Left hindlimb (tissue), 1 donor: Measurements from ENCODE around the gene KHNYN.
"Not testable (repeated sequence)": the region's sequence is repeated elsewhere in the genome, so short reads cannot be mapped to it uniquely, and the experiment has no call there.

Experiments used
- DNase-seq: peaks from one replicate; pipeline ENCODE4 v3.0.0-alpha.2; 2018

KHNYN gene

GRCh38 chr14:24429395-24430142 lies at the start of gene KHNYN, which contains the start of gene CBLN3:
Gene KHNYN, plus strand, starts transcription at chr14:24429954. Its CDS starts 777 bp downstream, at chr14:24430731.
Gene CBLN3, minus strand, starts transcription at chr14:24429668. Its CDS starts 614 bp downstream, at chr14:24429054.
- DNase-seq, result peak; percentile 93

DNA sequence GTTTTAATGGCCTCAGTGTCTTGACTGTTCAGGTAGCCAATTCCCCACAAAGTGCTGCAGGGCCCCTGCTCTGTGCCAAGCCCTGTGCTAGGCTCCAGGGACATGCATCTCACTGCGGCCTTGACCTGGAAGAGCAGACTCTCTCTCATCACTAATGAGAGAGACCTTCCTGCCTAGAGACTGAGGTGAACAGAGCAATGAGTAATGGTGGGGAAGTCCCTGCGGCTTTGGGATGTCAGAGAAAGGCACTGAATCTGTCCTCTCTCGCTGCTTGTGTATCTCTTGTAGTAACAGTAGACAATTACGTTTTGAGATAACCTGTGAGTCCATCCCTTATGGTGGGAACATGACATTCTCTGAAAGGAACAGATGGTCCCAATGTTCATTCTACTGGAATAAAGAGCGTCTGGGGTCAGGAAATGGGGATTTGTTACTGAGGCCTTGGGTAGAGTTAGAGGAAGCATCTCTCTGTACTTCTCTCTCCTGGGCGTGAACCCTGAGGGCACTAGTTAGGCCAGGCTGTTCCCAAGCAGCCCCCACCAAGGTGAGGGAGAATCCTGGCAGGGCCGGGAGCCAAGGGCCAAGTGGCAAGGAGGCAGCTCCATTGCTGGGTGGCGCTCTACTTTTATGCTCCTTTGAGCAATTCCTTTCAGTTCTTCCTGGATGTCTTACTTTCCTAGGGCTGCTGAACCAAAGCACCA lies 48.2 kb upstream of the KHNYN start:
- DNase-seq, result no peak

DNA sequence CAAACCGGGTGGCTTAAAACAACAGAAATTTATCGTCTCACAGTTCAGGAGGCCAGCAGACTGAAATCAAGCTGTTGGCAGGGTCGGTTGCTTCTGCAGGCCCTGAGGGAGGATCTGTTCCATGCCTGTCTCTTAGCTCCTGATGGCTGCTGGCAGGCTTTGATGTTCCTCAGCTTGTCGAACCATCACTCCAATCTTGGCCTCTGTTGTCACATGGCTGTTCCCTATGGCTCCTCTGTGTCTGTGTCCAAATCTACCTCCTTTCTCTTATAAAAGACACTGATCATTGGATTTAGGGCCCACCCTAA lies 47.7 kb upstream of the KHNYN start:
- DNase-seq, result no peak

DNA sequence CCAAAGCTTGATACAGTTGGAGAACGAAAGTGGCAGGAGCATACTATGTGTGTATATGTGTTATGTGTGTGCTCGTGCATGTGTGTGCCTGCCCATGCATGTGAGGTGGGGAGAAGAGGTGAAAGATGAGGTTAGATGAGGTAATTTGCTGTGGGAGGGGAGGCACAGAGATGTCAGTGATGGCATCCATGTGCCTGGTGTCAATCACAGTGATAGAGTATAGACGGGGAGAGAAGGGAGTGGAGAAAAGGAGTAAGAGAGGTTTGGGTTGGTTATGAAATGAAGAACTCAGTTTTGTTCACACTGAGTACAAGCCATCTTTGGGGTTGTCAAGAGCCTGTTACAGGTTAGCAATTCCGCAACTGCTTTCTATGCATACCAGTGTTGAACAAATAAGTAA lies 45.6 kb upstream of the KHNYN start:
- no peak for DNase-seq

GRCh38 chr14:24385524-24385923 lies 44.2 kb upstream of the KHNYN start:
- DNase-seq, result no peak

GRCh38 chr14:24387009-24387345 lies 42.8 kb upstream of the KHNYN start:
- no peak for DNase-seq

DNA sequence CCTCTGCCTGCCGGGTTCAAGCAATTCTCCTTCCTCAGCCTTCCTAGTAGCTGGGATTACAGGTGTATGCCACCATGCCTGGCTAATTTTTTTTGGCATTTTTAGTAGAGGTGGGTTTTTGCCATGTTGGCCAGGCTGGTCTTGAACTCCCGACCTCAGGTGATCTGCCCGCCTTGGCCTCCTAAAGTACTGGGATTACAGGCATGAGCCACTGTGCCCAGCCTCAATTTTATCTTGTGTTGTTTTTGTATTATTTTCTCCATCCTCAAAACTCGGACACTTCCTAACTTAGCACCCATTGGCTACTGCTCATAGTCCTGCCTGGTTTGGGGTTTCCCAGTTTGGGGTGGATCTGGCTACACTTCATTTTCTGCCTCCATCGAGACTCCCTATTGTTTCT lies 42.2 kb upstream of the KHNYN start:
- not testable (repeated sequence) for DNase-seq

DNA sequence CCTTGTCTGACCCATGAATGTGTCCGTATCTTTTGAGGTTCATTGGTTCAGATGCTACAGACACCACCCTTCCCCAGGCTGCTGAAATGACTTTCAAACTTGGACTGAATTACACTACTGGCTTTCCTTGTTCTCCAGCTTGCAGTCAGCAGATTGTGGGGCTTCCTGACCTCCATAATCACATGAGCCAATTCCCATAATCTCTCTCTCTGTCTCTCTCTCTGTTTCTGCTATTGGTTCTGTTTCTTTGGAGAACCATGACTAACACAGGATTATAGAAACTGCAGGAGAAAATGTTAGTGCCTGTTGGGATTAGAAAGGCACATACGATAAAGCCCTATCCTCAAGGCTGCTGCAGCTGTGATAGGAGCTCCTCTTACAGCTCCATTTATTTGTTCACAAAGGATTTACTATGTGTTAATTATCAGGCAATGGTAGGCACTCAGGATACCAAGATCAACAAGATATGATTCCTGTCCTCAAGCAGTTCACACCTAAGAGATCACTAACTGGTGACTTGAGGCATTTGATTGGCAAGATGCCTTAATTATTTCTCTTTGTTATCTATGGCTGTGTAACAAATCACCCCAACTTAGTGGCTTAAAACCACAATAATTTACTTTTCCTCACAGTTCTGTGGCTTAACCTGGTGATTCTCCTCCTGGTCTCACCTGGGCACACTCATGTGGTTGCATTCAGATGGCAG lies 41.1 kb upstream of the KHNYN start:
- no peak for DNase-seq

DNA sequence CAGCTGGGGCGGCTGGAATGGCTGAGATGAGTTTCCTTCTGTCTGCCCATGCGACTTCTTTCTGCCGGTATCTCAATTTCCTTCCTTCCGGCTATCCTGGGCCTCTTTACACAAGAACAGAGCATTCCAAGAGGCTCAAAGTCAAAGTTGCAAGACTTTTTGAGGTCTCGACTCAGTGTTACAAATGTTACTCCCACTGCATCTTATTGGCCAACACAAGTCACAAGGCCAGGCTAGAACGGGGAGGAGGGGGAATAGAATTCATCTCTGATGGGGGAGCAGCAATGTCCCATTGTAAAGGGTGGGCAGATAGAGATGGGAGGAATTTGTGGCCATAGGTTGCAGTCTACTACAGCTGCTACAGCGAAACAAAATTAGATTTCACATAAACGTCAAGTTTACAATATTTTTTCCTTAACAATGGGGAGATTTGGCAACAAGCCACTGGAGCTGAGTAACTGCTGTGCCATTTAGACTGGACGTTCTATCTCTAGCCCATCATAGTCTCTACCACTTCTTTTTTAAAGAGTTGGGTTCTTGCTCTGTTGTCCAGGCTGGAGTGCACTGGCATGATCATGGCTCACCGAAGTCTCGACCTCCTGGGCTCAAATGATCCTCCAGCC lies 40.4 kb upstream of the KHNYN start:
- no peak for DNase-seq

- DNase-seq, result no peak
Observed at GRCh38 chr14:24390701-24391468, 38.9 kb upstream of the KHNYN start.

DNA sequence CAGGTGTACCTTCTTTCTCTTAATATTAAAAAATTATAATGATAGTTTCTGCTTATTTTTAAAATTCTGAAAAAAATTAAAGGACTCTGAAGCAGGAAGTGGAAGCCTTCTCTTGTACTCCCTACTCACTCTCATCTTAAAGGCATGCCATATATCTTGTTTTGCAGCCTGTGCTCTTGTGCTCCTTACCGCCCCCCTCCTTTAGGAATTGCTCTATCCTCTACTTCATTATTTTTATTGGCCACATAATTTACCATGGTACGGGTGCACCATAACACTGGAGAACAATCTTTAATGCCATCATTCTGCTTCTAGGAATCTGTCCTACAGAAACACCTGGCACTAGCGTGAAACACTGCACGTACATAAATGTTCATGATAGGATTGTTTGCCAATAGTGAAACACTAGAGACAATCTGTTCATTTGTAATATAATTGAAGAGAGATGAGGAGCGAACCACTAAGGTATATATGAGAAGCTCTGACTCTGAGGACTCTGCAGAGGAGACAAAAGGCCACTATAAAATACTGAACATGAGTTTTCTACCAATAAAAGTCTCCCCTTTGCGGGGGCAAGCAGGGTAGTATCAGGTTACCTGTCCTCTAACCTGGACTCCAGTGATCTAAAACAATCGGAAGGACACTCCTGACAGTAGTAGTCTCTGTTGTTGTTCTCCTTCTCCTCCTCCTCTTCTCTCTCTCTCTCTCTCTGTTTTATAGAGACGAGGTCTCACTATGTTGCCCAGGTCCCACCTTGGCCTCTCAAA lies 37.2 kb upstream of the KHNYN start:
- DNase-seq, result peak; percentile 14

GRCh38 chr14:24394275-24394674 lies 35.5 kb upstream of the KHNYN start:
- no peak for DNase-seq

GRCh38 chr14:24395609-24396582 lies 33.9 kb upstream of the KHNYN start:
- DNase-seq, result no peak

DNA sequence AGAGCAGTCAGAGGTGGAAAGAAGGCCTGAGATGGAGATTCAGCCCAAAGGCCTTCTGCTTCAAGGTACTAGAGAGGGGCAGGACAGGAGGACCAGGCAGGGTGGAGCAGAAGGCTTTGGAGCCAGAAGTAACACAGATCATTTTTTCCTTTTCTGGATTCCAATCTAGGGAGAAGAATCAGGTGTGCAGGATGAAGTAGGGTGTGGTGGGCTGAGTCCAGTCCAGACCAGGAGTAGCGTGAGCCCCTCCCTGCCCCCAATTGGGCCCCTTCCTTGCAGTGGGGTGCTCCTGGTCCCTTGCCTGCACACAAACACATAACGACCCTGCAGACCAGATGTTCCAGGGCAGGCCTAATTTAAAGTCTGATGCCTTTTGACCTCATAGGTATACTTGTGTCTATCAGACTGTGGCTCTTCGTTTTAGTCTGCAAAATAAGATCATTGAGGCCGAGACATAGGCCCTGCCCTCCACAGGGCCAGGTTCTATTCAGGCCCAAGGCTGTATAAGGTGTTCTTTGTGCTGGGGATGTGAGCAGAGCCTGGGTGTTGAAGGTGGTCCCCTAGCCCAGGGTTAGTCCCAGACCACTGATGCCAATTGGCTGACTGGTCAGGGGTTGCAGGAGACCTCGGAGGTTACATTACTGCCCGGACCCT lies 32.0 kb upstream of the KHNYN start:
- DNase-seq, result no peak

- DNase-seq, result peak; percentile 83
Observed at GRCh38 chr14:24398293-24398652, 31.5 kb upstream of the KHNYN start.

DNA sequence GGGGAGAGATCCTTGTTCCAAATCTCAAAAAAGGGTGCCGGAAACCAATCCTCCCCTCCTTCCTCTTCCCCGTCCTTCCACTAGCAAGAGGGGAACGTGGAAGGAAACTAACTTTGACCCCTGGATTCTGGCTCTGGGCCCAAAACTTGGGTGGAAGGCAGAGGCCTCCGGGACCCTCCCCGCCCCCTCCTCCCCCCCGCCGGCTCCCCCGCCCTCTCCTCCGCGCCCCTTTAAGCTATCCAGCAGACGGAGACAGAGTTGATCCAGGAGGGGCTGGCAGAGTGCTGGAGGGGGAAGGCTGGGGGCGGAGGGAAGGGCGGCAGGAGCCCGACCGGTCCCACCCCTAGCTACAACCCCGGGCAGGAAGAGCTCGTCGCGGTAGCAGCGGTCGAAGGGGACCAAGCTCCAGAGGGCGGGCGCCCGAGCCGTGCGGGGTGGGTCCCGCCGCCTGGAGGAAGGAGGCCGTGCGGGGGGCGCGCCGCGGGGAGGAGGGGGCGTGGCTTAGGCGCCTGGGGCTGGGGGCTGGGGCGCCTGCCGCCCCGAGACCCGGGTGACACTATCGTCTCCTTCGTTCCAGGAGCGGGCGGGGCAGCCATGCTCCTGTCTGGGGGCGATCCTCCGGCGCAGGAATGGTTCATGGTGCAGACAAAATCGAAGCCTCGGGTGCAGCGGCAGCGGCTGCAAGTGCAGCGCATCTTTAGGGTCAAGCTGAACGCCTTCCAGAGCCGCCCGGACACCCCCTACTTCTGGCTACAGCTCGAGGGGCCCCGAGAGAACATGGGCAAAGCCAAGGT lies 30.9 kb upstream of the KHNYN start, which contains the start of gene NYNRIN:
Gene NYNRIN (plus strand): TSS at position 351 of the 794 bp plus-strand sequence. CDS start 244 bp downstream, at position 595.
- DNase-seq, result peak; percentile 91

- no peak for DNase-seq
Observed at GRCh38 chr14:24399447-24399822, 30.3 kb upstream of the KHNYN start.

DNA sequence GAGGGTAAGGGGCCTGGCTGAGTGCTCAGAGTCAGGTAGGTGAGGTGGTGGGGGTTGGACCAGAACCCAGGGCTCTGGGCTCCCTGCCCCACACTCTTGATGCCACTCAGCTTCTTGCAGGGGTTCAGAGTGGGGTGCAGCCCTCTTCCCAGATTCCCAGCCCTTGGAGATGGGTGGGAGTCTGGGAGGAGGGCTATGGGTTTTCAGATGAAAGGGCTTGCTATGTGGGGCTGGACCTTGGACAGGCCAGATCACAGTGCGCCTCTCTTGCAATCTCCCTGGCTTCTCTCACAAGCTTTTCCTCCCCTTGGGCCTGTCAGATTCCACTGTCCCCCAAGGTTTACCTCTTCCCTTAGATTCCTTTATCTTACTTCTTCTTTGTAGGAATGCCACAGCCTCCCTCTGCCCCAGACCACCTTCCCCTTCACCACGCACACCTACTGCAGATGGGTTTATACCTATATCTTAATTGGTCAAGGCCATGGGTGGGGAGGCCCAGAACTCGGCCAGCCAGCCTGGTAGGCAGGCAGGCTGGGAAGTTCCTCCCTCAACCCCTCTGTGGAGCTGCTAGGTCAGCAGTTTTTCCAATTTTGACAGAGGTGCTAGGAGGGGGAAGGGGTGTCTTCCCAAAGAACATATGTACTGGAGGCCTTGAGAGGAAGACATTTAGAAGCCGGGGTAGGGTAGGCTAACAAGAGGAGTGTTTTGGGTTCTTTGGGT lies 29.6 kb upstream of the KHNYN start:
- no peak for DNase-seq
